Sigmoid colon (tissue), 4 donors: ENCODE results near the gene TMEM215.

ENCODE experiments used
- CTCF ChIP-seq, 4 experiments: fragments of 450-650 bp in 3 of 4; fragments of 200-600 bp in 1 of 4; IDR thresholded peaks; one replicate each; pipeline ENCODE4 v1.5.1; 2016 to 2019; ENCODE audit warnings: antibody characterized with exemption in 4 of 4, mild to moderate bottlenecking in 3 of 4, moderate library complexity in 2 of 4
- EP300 ChIP-seq, 4 donors: sonication (generic); formaldehyde crosslinking; IDR thresholded peaks; one replicate each; pipeline ENCODE4 v1.6.1; 2017; ENCODE audit warnings: antibody characterized with exemption in 4 of 4
- POLR2A ChIP-seq, 2 donors: fragments of 450-650 bp; IDR thresholded peaks; one replicate each; pipeline ENCODE4 v1.6.1; 2016; ENCODE audit warnings: antibody characterized with exemption in 2 of 2, mild to moderate bottlenecking in 2 of 2, moderate library complexity in 2 of 2
- POLR2AphosphoS5 ChIP-seq, 4 donors: sonication (generic); formaldehyde crosslinking; IDR thresholded peaks; one replicate each; pipeline ENCODE4 v1.6.1; 2017; ENCODE audit warnings: antibody characterized with exemption in 4 of 4

DNA sequence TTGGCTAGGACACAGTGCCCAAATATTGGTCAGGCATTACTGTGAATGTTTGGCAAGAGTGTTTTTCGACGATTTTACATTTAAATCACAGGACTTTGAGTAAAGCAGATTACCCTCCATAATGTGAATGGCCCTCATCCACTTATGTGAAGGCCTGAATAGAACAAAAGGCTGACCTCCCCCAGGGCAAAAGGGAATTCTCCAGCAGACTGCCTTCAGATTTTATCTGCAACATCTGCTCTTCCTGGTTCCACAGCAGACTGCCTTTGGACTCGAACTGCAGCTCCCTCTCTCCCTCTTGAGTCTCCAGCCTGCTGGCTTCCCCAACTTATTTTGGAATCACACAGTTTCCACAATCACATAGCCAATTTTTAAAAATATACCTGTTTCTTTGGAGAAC lies 7.1 kb upstream of the TMEM215 start:
- TF ChIP-seq CTCF (IDR thresholded peaks at IDR 0.05) (no peak), POLR2A (IDR thresholded peaks at IDR 0.05) (no peak), EP300 (IDR thresholded peaks at IDR 0.05) (no peak), POLR2AphosphoS5 (IDR thresholded peaks at IDR 0.05) (no peak)
